Esophagus squamous epithelium (tissue), 4 donors: ENCODE data around the gene PTPRT.

ENCODE experiments used
- CTCF ChIP-seq, 6 experiments: fragments of 450-650 bp in 4 of 6; fragments of 200-600 bp in 2 of 6; sonication (generic) in 2 of 6; IDR thresholded peaks; one replicate each; pipeline ENCODE4 v1.5.1; 2016 to 2019; ENCODE audit warnings: antibody characterized with exemption in 6 of 6, mild to moderate bottlenecking in 4 of 6, moderate library complexity in 4 of 6
- POLR2A ChIP-seq, 4 donors: fragments of 450-650 bp; IDR thresholded peaks; one replicate each; pipeline ENCODE4 v1.6.1; 2017; ENCODE audit warnings: antibody characterized with exemption in 4 of 4, mild to moderate bottlenecking in 4 of 4, moderate library complexity in 3 of 4

- TF ChIP-seq CTCF (IDR thresholded peaks at IDR 0.05), result no peak
- no peak for TF ChIP-seq POLR2A (IDR thresholded peaks at IDR 0.05)
Measured at GRCh38 chr20:43191143-43191542, 1.4 kb upstream of the PTPRT start.
